GM19324 (cell line): Measurements from ENCODE around the gene PCDH18.

Experiments
- ATAC-seq: cut with Tn5 transposase; IDR thresholded peaks from one replicate; pipeline ENCODE4 v1.9.1; 2021; ENCODE audit warnings: mild to moderate bottlenecking, moderate library complexity; ENCODE audit not compliant: unreplicated experiment, low FRiP score

Gene PCDH18

GRCh38 chr4:137471461-137471860 lies 60.8 kb downstream of the PCDH18 start:
- ATAC-seq, result no peak

- ATAC-seq, result no peak
Observed at GRCh38 chr4:137470806-137471205, 61.5 kb downstream of the PCDH18 start.
